ENCODE results near the gene LMOD3.

DNA sequence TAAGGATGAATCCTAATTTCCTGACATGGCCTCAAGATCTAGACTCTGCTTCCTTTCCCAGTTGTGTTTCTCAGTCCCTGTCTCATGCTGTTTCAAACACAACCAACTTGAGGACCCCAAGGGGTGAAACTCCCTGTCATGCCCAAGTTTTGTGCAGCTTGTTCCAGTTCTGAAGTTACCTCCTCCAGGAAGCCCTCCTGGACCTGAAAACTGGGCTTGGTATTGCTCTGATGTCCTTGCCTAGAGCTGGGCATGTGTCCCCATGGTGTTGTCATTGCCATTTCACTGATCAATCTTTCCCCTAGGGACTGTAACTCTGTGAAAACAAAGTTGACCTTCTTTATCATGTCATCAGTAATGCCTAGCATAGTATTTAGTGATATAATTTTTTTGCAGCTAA lies 6.1 kb upstream of the LMOD3 start:
- no peak for TF ChIP-seq CTCF (IDR thresholded peaks at IDR 0.05)
- no peak for TF ChIP-seq POLR2A (IDR thresholded peaks at IDR 0.05)

All from Peyer's patch (tissue), 4 donors.